ENCODE data around the gene PLGRKT.
"Not testable (repeated sequence)": the region's sequence is repeated elsewhere in the genome, so short reads cannot be mapped to it uniquely, and the experiment has no call there.

The PLGRKT gene

DNA sequence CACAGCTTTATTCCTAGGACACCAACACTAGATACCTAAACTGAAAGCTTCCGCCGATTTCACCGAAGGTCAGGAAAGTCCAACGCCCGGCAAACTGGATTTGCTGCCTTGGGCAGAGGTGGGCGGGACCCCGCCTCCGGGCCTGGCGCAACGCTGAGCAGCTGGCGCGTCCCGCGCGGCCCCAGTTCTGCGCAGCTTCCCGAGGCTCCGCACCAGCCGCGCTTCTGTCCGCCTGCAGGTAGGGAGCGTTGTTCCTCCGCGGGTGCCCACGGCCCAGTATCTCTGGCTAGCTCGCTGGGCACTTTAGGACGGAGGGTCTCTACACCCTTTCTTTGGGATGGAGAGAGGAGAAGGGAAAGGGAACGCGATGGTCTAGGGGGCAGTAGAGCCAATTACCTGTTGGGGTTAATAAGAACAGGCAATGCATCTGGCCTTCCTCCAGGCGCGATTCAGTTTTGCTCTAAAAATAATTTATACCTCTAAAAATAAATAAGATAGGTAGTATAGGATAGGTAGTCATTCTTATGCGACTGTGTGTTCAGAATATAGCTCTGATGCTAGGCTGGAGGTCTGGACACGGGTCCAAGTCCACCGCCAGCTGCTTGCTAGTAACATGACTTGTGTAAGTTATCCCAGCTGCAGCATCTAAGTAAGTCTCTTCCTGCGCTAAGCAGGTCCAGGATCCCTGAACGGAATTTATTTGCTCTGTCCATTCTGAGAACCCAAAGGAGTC is 12.8 kb upstream of the PLGRKT start, which contains the start of gene CD274:
CD274 (plus strand) TSS at position 184 of the 733 bp plus-strand sequence. CDS start 5,572 bp downstream, outside the sequence.
- peak; percentile 78 to 88 for DNase-seq

DNA sequence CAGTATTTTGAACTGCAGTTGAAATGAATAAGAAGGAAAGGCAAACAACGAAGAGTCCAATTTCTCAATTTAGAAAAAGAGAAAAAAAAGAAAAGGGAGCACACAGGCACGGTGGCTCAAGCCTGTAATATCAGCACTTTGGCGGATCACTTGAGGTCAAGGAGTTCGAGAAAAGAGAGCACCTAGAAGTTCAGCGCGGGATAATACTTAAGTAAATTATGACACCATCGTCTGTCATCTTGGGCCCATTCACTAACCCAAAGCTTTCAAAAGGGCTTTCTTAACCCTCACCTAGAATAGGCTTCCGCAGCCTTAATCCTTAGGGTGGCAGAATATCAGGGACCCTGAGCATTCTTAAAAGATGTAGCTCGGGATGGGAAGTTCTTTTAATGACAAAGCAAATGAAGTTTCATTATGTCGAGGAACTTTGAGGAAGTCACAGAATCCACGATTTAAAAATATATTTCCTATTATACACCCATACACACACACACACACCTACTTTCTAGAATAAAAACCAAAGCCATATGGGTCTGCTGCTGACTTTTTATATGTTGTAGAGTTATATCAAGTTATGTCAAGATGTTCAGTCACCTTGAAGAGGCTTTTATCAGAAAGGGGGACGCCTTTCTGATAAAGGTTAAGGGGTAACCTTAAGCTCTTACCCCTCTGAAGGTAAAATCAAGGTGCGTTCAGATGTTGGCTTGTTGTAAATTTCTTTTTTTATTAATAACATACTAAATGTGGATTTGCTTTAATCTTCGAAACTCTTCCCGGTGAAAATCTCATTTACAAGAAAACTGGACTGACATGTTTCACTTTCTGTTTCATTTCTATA is 12.0 kb upstream of the PLGRKT start:
- no peak for DNase-seq

DNA sequence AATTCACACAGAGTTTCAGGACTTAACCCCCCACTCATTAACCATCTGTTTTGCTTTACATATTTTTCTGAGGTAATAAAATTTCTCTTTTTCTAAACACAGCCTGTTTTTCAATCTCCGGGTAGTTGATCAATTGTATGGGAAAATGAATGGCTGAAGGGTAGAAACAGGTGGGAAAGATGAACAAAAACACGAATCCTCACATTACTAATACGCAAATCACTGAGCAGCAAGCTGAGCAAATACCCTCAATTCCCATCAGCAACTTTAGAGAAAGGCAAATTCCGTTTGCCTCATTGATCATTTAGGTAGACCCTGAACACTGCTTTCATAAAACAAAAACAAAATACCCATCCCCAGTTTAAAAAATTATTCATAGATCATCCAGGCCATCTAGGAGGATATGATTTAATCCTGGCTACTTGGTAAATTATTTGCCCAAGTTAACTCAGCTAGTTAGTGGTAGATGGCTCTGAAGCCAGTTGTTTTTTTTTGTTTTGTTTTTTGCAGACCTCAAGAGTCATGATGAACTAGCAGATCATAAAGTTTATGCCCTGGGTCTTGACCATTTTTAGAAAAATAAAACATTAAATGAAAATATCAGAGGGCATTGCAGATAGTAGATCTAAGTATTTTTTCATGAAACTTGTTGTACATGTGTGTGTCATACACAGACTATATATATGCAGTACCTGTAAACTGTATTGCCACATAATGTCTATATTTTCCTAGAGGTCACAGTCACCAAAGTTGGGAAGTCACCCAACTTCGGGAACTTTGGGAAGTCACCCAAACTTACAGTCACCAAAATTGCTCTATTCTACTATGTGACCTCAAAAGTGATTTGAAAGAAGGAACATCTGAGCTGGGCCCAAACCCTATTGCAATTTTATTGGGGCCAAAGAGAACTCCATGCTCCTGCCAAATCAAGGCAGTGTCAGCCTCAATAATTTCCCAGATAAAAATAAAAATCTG is 11.0 kb upstream of the PLGRKT start:
- no peak for DNase-seq

- no peak for DNase-seq
These were observed 10.3 kb upstream of the PLGRKT start for GRCh38 chr9:5448016-5448415.

DNA sequence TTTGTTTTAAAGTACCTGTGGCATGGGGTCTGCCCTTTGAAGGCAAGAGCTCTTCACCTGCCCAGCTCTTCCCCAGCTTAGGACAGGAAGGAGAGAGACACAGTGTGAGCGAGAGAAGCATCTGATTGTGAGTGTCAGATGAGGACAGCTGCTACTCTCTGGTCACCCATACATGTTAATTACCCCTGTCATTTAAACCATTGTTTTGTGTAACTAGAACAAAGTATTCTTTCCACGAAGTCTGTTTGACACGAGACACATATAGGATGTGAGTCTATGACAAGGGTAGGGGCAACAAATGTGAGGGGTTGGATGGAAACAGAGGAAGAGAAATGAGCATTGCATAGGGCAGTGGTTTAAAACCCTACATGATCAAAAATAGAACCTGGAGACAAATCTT is 9.6 kb upstream of the PLGRKT start:
- no peak for DNase-seq

DNA sequence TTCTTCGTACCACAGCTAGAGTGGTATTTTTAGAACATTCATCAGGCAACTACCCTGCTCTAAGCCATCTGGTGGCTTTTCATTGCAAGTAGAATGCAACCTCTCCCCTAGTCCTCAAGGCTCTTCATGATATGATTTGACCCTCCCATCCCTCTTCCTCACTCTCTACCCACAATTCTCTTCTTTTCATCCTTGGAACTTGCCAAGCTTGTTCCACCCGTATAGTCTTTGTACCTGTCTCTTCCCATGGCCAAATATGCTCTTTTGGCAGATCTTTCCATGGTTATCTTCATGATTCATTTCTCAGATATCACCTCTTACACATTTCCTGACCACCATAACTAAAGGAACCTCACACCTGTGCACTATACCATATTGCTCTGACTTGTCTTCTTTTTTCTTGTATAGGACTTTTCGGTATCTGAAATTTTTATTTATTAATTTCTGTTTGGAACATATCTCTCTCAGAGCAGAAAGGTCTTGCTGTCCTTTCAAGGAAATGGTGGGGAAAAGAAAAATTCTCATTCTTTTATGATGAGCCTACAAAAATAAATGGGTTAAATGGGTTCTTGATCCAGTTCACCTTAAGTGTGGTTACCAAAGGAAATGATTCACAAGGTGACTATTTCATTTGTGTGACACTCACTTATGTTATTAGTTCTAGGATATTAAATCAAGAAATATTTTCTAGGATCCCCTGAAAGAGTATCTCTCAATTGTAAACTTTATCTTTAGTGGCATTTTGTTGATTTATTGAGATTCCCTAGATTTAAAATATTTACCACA is 8.9 kb upstream of the PLGRKT start:
- no peak for DNase-seq

DNA sequence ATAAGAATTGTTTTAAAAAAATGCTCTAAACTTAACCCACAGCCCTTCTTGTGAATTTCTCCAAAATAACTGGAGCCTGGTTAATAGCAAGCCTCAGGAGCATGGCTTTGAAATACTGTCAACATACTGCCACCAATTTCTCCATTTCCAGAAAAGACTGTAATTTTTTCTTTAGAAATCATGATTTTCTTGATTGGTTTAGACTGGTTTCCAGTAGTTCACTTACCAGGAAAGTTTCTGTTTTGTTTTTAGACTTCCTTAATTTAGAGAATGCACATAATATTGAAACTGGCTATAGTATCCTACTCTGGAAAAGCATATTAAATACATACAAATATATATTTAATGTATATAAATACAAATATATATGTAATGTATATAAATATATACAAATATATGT is 8.2 kb upstream of the PLGRKT start:
- no peak for DNase-seq

- not testable (repeated sequence) for DNase-seq
These were observed 7.4 kb upstream of the PLGRKT start for GRCh38 chr9:5445096-5445495.

DNA sequence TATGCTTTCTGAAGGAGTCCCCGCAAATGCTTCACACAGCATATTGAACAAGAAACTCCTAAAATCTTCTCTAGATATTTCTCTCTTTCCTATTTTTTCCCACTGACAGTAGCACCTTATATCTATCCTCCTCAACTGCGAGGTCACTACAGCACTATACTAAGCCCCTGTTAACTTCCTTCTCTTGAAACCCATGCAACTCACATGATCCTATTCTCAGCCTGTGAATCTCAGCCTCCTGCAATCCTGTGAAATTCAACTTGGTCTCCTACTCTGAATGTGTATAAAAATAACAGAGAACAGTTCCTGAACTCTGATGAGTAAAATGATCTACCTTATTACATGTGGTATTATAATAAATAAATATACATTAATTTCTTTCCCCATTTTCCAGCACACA is 6.1 kb upstream of the PLGRKT start:
- no peak for DNase-seq

GRCh38 chr9:5442400-5443011 is 4.8 kb upstream of the PLGRKT start:
- no peak for DNase-seq

GRCh38 chr9:5441043-5441442 is 3.3 kb upstream of the PLGRKT start:
- no peak for DNase-seq

- DNase-seq: no peak
These were observed 2.7 kb upstream of the PLGRKT start for GRCh38 chr9:5440426-5440825.

DNA sequence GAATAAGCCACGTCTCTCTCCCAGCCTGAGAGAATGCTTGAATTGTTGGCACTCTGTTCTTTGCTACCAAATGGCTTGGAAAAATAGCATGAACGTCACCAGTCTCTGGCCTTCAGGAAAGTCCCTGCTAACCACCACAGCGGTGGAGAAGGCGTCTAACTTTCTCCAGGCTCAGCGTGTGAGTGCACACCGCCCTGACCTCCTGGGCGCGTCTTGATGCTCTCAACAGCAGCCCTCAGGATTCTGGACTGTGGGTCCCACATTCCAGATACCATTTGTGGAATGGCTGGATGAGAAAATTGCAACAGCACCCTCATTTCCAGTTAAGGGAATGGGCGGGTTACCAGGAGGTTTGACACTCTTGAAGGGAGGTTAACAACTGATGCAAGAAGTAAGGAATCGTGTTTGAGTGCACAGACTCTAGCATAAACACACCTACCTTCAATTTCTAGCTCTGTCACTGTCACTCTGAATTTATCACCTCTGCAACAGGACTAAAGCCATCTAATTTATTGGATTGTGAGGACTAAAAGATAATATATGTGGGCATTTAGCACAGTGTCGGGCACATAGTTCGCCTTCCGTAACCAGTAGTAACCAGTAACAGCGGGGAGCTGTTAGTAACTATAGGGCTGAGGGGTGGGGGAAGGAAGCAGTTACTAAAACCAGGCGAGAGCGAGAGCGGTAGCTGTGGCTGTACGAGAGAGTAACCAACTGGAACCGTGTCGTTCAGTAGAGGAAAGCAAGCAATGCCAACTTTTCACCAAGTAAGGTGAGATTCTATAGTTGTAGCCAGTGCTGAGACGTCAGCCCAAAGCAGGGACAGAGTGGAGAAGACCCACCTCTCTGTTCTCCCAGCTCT is 807 bp upstream of the PLGRKT start:
- DNase-seq: peak; percentile 37 to 54

- no peak for DNase-seq
These were observed 1.3 kb downstream of the PLGRKT start for GRCh38 chr9:5436441-5436840.

GRCh38 chr9:5435912-5436311 is 1.8 kb downstream of the PLGRKT start:
- DNase-seq: no peak

DNA sequence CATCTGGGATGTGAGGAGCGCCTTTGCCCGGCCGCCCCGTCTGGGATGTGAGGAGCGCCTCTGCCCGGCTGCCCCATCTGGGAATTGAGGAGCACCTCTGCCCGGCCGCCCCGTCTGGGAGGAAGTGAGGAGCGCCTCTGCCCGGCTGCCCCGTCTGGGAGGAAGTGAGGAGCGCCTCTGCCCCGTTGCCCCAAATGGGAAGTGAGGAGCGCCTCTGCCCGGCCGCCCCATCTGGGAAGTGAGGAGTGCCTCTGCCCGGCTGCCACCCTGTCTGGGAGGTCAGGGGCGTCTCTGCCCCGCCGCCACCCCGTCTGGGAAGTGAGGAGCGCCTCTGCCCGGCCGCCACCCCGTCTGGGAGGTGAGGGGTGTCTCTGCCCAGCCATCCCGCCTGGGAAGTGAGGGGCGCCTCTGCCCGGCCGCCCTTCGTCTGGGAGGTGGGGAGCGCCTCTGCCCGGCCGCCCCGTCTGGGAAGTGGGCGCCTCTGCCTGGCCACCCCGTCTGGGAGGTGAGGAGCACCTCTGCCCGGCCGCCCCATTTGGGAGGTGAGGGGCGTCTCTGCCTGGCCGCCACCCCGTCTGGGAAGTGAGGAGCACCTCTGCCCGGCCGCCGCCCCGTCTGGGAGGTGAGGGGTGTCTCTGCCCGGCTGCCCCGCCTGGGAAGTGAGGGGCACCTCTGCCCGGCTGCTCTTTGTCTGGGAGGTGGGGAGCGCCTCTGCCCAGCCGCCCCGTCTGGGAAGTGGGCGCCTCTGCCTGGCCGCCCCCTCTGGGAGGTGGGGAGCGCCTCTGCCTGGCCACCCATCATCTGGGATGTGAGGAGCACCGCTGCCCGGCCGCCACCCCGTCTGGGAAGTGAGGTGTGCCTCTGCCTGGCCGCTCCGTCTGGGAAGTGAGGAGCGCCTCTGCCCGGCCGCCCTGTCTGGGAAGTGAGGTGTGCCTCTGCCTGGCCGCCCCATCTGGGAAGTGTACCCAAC is 3.6 kb downstream of the PLGRKT start:
- not testable (repeated sequence) for DNase-seq

DNA sequence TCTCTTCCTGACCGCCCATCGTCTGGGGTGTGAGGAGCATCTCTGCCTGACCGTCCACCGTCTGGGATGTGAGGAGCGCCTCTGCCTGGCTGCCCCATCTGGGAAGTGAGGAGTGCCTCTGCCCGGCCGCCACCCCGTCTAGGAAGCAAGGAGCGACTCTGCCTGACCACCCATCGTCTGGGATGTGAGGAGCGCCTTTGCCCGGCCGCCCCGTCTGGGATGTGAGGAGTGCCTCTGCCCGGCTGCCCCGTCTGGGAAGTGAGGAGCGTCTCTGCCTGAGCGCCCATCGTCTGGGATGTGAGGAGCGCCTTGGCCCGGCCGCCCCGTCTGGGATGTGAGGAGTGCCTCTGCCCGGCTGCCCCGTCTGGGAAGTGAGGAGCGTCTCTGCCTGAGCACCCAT is 4.4 kb downstream of the PLGRKT start:
- not testable (repeated sequence) for DNase-seq

GRCh38 chr9:5432890-5433289 is 4.8 kb downstream of the PLGRKT start:
- not testable (repeated sequence) for DNase-seq

GRCh38 chr9:5430912-5431311 is 6.8 kb downstream of the PLGRKT start:
- DNase-seq: no peak
